PFSK-1 (cell line): ENCODE measurements around the gene ZNF502.

Experiments
- FOXP2 ChIP-seq: optimal IDR thresholded peaks from 2 replicates; pipeline ENCODE3; 2011; ENCODE audit warnings: borderline replicate concordance, control low read depth, inconsistent platforms; ENCODE audit not compliant: insufficient read depth; ENCODE audit errors: extremely low read length, extremely low read depth
- POLR2AphosphoS5 ChIP-seq: IDR thresholded peaks from 2 replicates; pipeline ENCODE4 v1.6.1; 2012; ENCODE audit warnings: low read depth, mild to moderate bottlenecking, control low read depth, low read length, moderate library complexity
- REST ChIP-seq, 2 experiments: IDR thresholded peaks; 2 replicates each; pipeline versions ENCODE4 v1.6.1 to v1.8.0; 2011 to 2012; ENCODE audit warnings: low read depth in 2 of 2, low read length in 2 of 2, control low read depth in 1 of 2, inconsistent platforms in 1 of 2, mild to moderate bottlenecking in 1 of 2, moderate library complexity in 1 of 2; ENCODE audit not compliant: insufficient read depth in 1 of 2
- SIN3A ChIP-seq: IDR thresholded peaks from 2 replicates; pipeline ENCODE4 v1.6.1; 2012; ENCODE audit warnings: mild to moderate bottlenecking, low read length, moderate library complexity, borderline replicate concordance; ENCODE audit not compliant: insufficient read depth
- TAF1 ChIP-seq: IDR thresholded peaks from 2 replicates; pipeline ENCODE4 v1.6.1; 2012; ENCODE audit warnings: low read length, control low read depth, borderline replicate concordance; ENCODE audit not compliant: insufficient read depth

Gene ZNF502

GRCh38 chr3:44674211-44674610 is 38.2 kb upstream of the ZNF502 start:
- TF ChIP-seq SIN3A (no peak), POLR2AphosphoS5 (no peak), TAF1 (no peak), FOXP2 (no peak), REST (IDR thresholded peaks at IDR 0.05; ENCODE audit: insufficient read depth in 1 of 2, low read depth in 2 of 2, low read length in 2 of 2) (no peak)

- no peak for TF ChIP-seq SIN3A
- no peak for TF ChIP-seq POLR2AphosphoS5
- no peak for TF ChIP-seq TAF1
- no peak for TF ChIP-seq FOXP2
- TF ChIP-seq REST (IDR thresholded peaks at IDR 0.05; ENCODE audit: insufficient read depth in 1 of 2, low read depth in 2 of 2, low read length in 2 of 2): no peak
Measured at GRCh38 chr3:44678480-44679116, 33.9 kb upstream of the ZNF502 start.

- TF ChIP-seq POLR2AphosphoS5: no peak
- TF ChIP-seq SIN3A: no peak
- TF ChIP-seq TAF1: no peak
- TF ChIP-seq FOXP2: no peak
- no peak for TF ChIP-seq REST (IDR thresholded peaks at IDR 0.05; ENCODE audit: insufficient read depth in 1 of 2, low read depth in 2 of 2, low read length in 2 of 2)
Measured at GRCh38 chr3:44680921-44681455, 31.5 kb upstream of the ZNF502 start.

GRCh38 chr3:44682182-44682896 is 30.1 kb upstream of the ZNF502 start:
- TF ChIP-seq SIN3A (no peak), POLR2AphosphoS5 (no peak), FOXP2 (no peak), REST (IDR thresholded peaks at IDR 0.05; ENCODE audit: insufficient read depth in 1 of 2, low read depth in 2 of 2, low read length in 2 of 2) (no peak), TAF1 (no peak)
